HCT116 (cell line): Measurements from ENCODE around the gene LFNG. TPM values are rescaled to one million over a fixed set of nuclear protein-coding genes. Genes with fewer than 3 reads are reported as not detected.
A peak's percentile ranks its signal among the peaks of the same experiment; 100 is the strongest.

Experiments used
- ATAC-seq: fragments of 200-7000 bp; cut with Tn5 transposase; 2 replicates; pipeline ENCODE4 v1.9.1; 2020; ENCODE audit warnings: mild to moderate bottlenecking, moderate library complexity
- Bru-seq: library from RNA; stranded (reverse); fragments of 400-500 nt; gene quantifications from one replicate; lab custom pipeline; 2021; lab: Mats Ljungman, UMichigan
- BruChase-seq, 2 experiments: library from RNA; stranded (reverse); fragments of 400-500 nt; gene quantifications; one replicate each; lab custom pipeline; 2021; lab: Mats Ljungman, UMichigan
- BruUV-seq: library from RNA; stranded (reverse); fragments of 400-500 nt; replicated peaks from 2 replicates; lab custom pipeline; 2021; lab: Mats Ljungman, UMichigan
- CTCF ChIA-PET: fragments of 300-600 bp; sonication (Branson Sonifier 250); formaldehyde crosslinking; loops from one replicate; lab custom pipeline; 2021; ENCODE audit warnings: antibody characterized with exemption; lab: Charles Lee
- POLR2A ChIA-PET: fragments of 300-600, 350-600 bp; sonication (Branson Sonifier 250); formaldehyde crosslinking; loops from one replicate; lab custom pipeline; 2021; ENCODE audit warnings: antibody characterized with exemption; lab: Charles Lee
- RAD21 ChIA-PET, 2 experiments: fragments of 300-600 bp; sonication (Branson Sonifier 250); formaldehyde crosslinking; loops; one replicate each; lab custom pipeline; 2023; ENCODE audit warnings: low total read pairs in 2 of 2; ENCODE audit not compliant: uncharacterized antibody in 2 of 2, unreplicated experiment in 2 of 2, low non-redundant PET in 1 of 2; lab: Charles Lee
- DNase-seq: peaks from one replicate; pipeline ENCODE4 v3.0.0-alpha.2; 2010; ENCODE audit warnings: low read depth, low spot score
- H2AFZ ChIP-seq: fragments of 200-600 bp; shearing (Covaris generic), sonication (generic); 2 replicates; pipeline ENCODE4 v1.6.1; 2017; ENCODE audit warnings: low read depth, mixed run types, mixed read lengths, antibody characterized with exemption, low read length; ENCODE audit not compliant: poor library complexity, severe bottlenecking
- H3K27ac ChIP-seq: 2 replicates; pipeline ENCODE4 v1.5.1; 2012; ENCODE audit warnings: low read depth, low read length
- H3K27me3 ChIP-seq: fragments of 200-600 bp; sonication (generic); 2 replicates; pipeline ENCODE4 v1.6.1; 2016; ENCODE audit warnings: mixed run types, low read length, mixed read lengths; ENCODE audit not compliant: insufficient read depth
- H3K36me3 ChIP-seq, 2 experiments: fragments of 200-500 bp in 1 of 2; fragments of 200-600 bp in 1 of 2; sonication (Bioruptor generic) in 1 of 2; sonication (generic) in 1 of 2; 2 replicates each; pipeline versions ENCODE4 v1.5.1 to v1.6.1; 2014 to 2016; ENCODE audit warnings: low read length in 2 of 2, inconsistent platforms in 1 of 2, mixed read lengths in 1 of 2, mixed run types in 1 of 2; ENCODE audit not compliant: insufficient read depth in 2 of 2, control insufficient read depth in 1 of 2
- H3K4me1 ChIP-seq, 2 experiments: fragments of 200-600 bp in 1 of 2; sonication (generic) in 1 of 2; 2 replicates each; pipeline versions ENCODE4 v1.5.1 to v1.6.1; 2012 to 2017; ENCODE audit warnings: low read length in 2 of 2, inconsistent platforms in 1 of 2, mild to moderate bottlenecking in 1 of 2, mixed read lengths in 1 of 2, mixed run types in 1 of 2, moderate library complexity in 1 of 2; ENCODE audit not compliant: insufficient read depth in 2 of 2, control insufficient read depth in 1 of 2
- H3K4me2 ChIP-seq: fragments of 200-600 bp; sonication (generic); 2 replicates; pipeline ENCODE4 v1.6.1; 2017; ENCODE audit warnings: mixed run types, low read length, mixed read lengths
- H3K4me3 ChIP-seq, 2 experiments: fragments of 200-600 bp in 1 of 2; sonication (generic) in 1 of 2; replicated peaks in 1 of 2; 2 replicates each; pipeline ENCODE4 v1.5.1; 2011 to 2016; ENCODE audit warnings: low read length in 2 of 2, control low read depth in 1 of 2, low read depth in 1 of 2, mild to moderate bottlenecking in 1 of 2, mixed read lengths in 1 of 2, mixed run types in 1 of 2
- H3K79me2 ChIP-seq: fragments of 200-600 bp; sonication (generic); 2 replicates; pipeline ENCODE4 v1.6.1; 2017; ENCODE audit warnings: mild to moderate bottlenecking, mixed run types, low read length, moderate library complexity, mixed read lengths; ENCODE audit not compliant: insufficient read depth
- H3K9ac ChIP-seq: fragments of 200-600 bp; sonication (generic); 2 replicates; pipeline ENCODE4 v1.6.1; 2016; ENCODE audit warnings: low read length, mixed read lengths
- H3K9me2 ChIP-seq: fragments of 200-600 bp; sonication (generic), shearing (Covaris generic); 2 replicates; pipeline ENCODE4 v1.6.1; 2017; ENCODE audit warnings: mixed run types, mild to moderate bottlenecking, moderate library complexity; ENCODE audit not compliant: insufficient read depth
- H3K9me3 ChIP-seq, 2 experiments: fragments of 200-500 bp in 1 of 2; fragments of 200-600 bp in 1 of 2; sonication (Bioruptor generic) in 1 of 2; sonication (generic) in 1 of 2; 2 replicates each; pipeline ENCODE4 v1.6.1; 2014 to 2017; ENCODE audit warnings: low read length in 2 of 2, mixed read lengths in 2 of 2, inconsistent platforms in 1 of 2, low read depth in 1 of 2, mild to moderate bottlenecking in 1 of 2, mixed run types in 1 of 2, moderate library complexity in 1 of 2; ENCODE audit not compliant: control insufficient read depth in 1 of 2, insufficient read depth in 1 of 2
- H4K20me1 ChIP-seq: fragments of 200-600 bp; sonication (generic), shearing (Covaris generic); 2 replicates; pipeline ENCODE4 v1.6.1; 2017; ENCODE audit warnings: mixed run types, mild to moderate bottlenecking, moderate library complexity; ENCODE audit not compliant: insufficient read depth
- CEBPB ChIP-seq: IDR thresholded peaks from 2 replicates; pipeline ENCODE4 v1.6.1; 2012; ENCODE audit warnings: low read depth
- ELF1 ChIP-seq: IDR thresholded peaks from 2 replicates; pipeline ENCODE4 v1.6.1; 2012; ENCODE audit warnings: low read depth, borderline replicate concordance
- EZH2 ChIP-seq: fragments of 200-600 bp; sonication (generic); IDR thresholded peaks from 2 replicates; pipeline ENCODE4 v1.6.1; 2017; ENCODE audit warnings: antibody characterized with exemption, mixed run types
- POLR2A ChIP-seq: IDR thresholded peaks from 2 replicates; pipeline ENCODE4 v1.7.0; 2011; ENCODE audit warnings: borderline replicate concordance; ENCODE audit not compliant: insufficient read depth, insufficient read length; ENCODE audit errors: extremely low read depth
- POLR2AphosphoS5 ChIP-seq: IDR thresholded peaks from 2 replicates; pipeline ENCODE4 v1.6.1; 2011; ENCODE audit warnings: mild to moderate bottlenecking, low read depth, low read length, moderate library complexity
- RAD21 ChIP-seq: IDR thresholded peaks from 2 replicates; pipeline ENCODE4 v1.6.1; 2012; ENCODE audit warnings: low read depth, mild to moderate bottlenecking
- SP1 ChIP-seq: IDR thresholded peaks from 2 replicates; pipeline ENCODE4 v1.6.1; 2012; ENCODE audit warnings: low read depth
- ZFX ChIP-seq: fragments of 450-650 bp; IDR thresholded peaks from 2 replicates; pipeline ENCODE4 v1.6.1; 2017
- intact Hi-C: fragments of 100-400 bp; cut with micrococcal nuclease; formaldehyde crosslinking; loops from 2 replicates; pipeline ENCODE4 v1.10.0; 2022
- long read RNA-seq: library from polyadenylated mRNA; unstranded; transcript quantifications from one replicate; pipeline ENCODE4 v2.0.0, GENCODE V29; 2021; ENCODE audit not compliant: unreplicated experiment
- polyA plus RNA-seq: library from polyadenylated mRNA; unstranded; fragments of >200 nt; gene quantifications from 2 replicates; pipeline ENCODE4 v1.2.1, GENCODE V29; 2012; ENCODE audit warnings: missing spikeins
- total RNA-seq: library from RNA; stranded (reverse); gene quantifications from one replicate; pipeline ENCODE4 v1.2.1, GENCODE V29; 2021; ENCODE audit not compliant: unreplicated experiment

The LFNG gene, protein sequence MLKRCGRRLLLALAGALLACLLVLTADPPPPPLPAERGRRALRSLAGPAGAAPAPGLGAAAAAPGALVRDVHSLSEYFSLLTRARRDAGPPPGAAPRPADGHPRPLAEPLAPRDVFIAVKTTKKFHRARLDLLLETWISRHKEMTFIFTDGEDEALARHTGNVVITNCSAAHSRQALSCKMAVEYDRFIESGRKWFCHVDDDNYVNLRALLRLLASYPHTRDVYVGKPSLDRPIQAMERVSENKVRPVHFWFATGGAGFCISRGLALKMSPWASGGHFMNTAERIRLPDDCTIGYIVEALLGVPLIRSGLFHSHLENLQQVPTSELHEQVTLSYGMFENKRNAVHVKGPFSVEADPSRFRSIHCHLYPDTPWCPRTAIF
- total RNA-seq (14.3 TPM), Bru-seq, nascent RNA (percentile 32 among the genes with signal in this experiment), BruChase-seq, experiment 1, labeled RNA remaining after a 6-hour chase (percentile 27 among the genes with signal in this experiment), BruChase-seq, experiment 2, labeled RNA remaining after a 2-hour chase (percentile 39 among the genes with signal in this experiment)
- polyA plus RNA-seq: 3.9 and 4.3 TPM in 2 replicates
- long read RNA-seq, partial matches to known transcripts: 1 of 6 reads
- long read RNA-seq, other reads (novel, unspliced or antisense): 1 of 6 reads

DNA sequence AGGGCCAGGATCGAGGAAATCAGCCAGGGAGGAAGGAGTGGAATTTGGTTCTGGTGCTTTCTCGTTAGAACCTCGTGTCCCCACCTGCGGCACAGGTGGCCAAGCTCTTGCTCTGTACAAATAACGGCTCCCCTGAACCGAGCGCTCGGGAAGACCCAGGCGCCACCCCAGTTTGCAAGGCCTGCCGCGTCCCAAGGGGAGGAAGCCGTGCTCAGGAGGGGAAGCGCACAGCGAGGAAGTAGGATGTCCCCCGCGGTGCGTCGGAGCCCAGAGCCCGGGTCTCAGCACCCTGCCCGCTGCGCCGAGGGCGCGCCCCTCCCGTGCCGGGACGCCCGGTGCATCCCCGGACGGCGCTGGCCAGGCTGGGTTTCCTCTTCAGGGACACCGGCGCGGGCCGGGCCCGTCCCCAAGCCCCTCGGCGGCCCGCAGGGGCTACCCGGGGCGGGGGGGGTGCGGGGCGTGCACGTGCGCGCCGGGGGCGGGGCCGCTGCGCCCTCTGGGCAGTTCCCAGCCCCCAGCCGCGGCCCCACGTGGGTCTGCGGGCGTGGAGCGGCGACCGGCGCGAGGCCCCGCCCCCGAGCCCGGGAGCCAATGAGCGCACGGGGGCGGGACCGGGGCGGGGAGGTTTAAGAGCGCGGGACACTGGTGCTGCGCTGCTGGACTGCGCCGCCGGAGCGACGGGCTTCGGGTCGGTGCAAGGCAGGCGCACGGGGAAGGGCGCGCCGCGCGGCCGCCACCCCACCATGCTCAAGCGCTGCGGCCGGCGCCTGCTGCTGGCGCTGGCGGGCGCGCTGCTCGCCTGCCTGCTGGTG lies at the start of gene LFNG:
TSS of gene LFNG (plus strand) at position 656 of the 812 bp plus-strand sequence. CDS start at position 744, 88 bp downstream.
- intact Hi-C loops: no loop called here
- ChIA-PET POLR2A (no interaction called here), CTCF (no interaction called here), RAD21 (no interaction called here)
- ATAC-seq (peak; percentile 72), DNase-seq (peak; percentile 68)
- Histone ChIP-seq H3K9ac (peak within 1 kb of the TSS; percentile 63), H3K4me2 (peak within 1 kb of the TSS; percentile 90), H3K4me1 (peaks cover 40 to 69% of the 10 kb centered on the region in 2 experiments), H3K4me3 (peak within 1 kb of the TSS; percentile 46 to 67), H4K20me1 (no peaks in the 10 kb centered on the region), H3K27me3 (no peaks in the 10 kb centered on the region), H2AFZ (no peak within 1 kb of the TSS), H3K36me3 (no peaks in the 10 kb centered on the region), H3K9me2 (no peaks in the 10 kb centered on the region), H3K27ac (peak within 1 kb of the TSS; percentile 59; the same call in 1 of the 2 replicates), H3K79me2 (peaks cover 13% of the 10 kb centered on the region; the same call in 1 of the 2 replicates), H3K9me3 (no peaks in the 10 kb centered on the region)
- no TSS peak for BruUV-seq
- TF ChIP-seq SP1 (no peak), EZH2 (no peak), POLR2AphosphoS5 (peak; percentile 98), CEBPB (no peak), RAD21 (no peak), ZFX (no peak), ELF1 (no peak), POLR2A (peak; percentile 97)
